Neutrophil (primary cell): ENCODE results near the gene PER2.

Experiments used
- H3K27ac ChIP-seq: fragments of 200-600 bp; sonication (generic); 2 replicates; pipeline ENCODE4 v1.5.1; 2016; ENCODE audit warnings: mild to moderate bottlenecking, moderate library complexity
- H3K27me3 ChIP-seq: fragments of 200-600 bp; sonication (generic); 2 replicates; pipeline ENCODE4 v1.6.0; 2016; ENCODE audit warnings: mild to moderate bottlenecking
- H3K36me3 ChIP-seq: fragments of 200-600 bp; sonication (generic); 2 replicates; pipeline ENCODE4 v1.5.1; 2017
- H3K4me1 ChIP-seq, 2 experiments: fragments of 200-600 bp in 1 of 2; sonication (generic) in 1 of 2; 1 replicate in 1 of 2; 2 replicates in 1 of 2; pipeline versions ENCODE4 v1.5.1 to v1.6.1; 2013 to 2016; ENCODE audit warnings: low read depth in 1 of 2, low read length in 1 of 2, mild to moderate bottlenecking in 1 of 2, moderate library complexity in 1 of 2; ENCODE audit not compliant: control insufficient read depth in 1 of 2, insufficient read depth in 1 of 2
- H3K4me3 ChIP-seq, 2 experiments: fragments of 200-600 bp in 1 of 2; sonication (generic) in 1 of 2; 1 replicate in 1 of 2; 2 replicates in 1 of 2; pipeline ENCODE4 v1.5.1; 2013 to 2016; ENCODE audit warnings: low read depth in 1 of 2, low read length in 1 of 2, mild to moderate bottlenecking in 1 of 2, moderate library complexity in 1 of 2
- H3K9me3 ChIP-seq: fragments of 200-600 bp; sonication (generic); 2 replicates; pipeline ENCODE4 v1.5.1; 2016
- TF ChIP-seq, protein P1 (sequence below): fragments of 200-600 bp; sonication (generic); IDR thresholded peaks from 2 replicates; pipeline ENCODE4 v1.5.1; 2016; ENCODE audit warnings: antibody characterized with exemption

PER2 gene

DNA sequence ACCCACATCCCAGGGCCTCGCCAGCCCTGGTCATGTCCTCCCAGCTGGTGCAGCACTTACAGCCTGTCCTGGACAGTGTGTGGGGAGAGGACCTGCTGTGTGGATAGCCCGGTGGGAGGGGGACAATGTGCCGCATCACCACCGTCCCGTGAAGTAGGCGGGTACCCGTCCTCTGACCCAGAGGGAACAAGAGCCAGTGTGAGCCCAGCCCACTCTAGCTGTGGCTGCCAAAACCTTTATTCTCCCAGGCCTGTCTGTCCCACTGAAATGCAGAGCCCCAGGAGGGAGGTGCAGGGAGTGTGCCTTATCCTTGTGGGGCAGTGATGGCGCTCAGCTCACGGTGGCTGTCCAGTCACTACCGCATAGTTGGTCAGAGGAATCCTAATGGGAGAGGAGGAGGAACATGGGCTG, 33.6 kb upstream of the PER2 start:
- H3K4me1 ChIP-seq, result peaks cover 11 to 12% of the 10 kb centered on the region in 2 experiments
- no peaks in the 10 kb centered on the region for H3K36me3 ChIP-seq
- TF ChIP-seq, protein P1, sequence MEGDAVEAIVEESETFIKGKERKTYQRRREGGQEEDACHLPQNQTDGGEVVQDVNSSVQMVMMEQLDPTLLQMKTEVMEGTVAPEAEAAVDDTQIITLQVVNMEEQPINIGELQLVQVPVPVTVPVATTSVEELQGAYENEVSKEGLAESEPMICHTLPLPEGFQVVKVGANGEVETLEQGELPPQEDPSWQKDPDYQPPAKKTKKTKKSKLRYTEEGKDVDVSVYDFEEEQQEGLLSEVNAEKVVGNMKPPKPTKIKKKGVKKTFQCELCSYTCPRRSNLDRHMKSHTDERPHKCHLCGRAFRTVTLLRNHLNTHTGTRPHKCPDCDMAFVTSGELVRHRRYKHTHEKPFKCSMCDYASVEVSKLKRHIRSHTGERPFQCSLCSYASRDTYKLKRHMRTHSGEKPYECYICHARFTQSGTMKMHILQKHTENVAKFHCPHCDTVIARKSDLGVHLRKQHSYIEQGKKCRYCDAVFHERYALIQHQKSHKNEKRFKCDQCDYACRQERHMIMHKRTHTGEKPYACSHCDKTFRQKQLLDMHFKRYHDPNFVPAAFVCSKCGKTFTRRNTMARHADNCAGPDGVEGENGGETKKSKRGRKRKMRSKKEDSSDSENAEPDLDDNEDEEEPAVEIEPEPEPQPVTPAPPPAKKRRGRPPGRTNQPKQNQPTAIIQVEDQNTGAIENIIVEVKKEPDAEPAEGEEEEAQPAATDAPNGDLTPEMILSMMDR, result no peak
- no peak overlapping the region for H3K4me3 ChIP-seq
- no peak overlapping the region for H3K27ac ChIP-seq
- H3K9me3 ChIP-seq, result no peaks in the 10 kb centered on the region
- H3K27me3 ChIP-seq, result peaks cover 50% of the 10 kb centered on the region

DNA sequence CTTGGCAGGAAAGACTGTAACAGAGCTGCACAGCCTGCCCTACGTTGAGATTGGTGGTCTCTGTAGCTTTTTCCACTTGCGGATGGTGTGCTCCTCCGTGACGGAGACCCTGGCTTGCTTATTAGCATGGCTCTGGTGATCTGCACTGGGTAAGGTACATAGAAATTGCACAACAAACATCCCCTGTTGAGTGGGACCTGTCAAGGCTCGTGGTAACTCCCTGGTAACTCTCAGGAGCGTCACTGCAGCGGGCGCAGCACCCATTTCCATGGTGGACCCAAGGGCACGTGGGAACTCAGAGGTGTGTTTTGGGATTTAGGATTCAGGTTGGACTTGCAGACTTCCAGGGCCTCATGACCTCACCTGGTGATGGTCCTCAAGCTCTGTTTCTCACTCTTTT, 33.1 kb upstream of the PER2 start:
- Histone ChIP-seq H3K4me3 (peak overlapping the region in 1 of 2 experiments; percentile 63), H3K27ac (no peak overlapping the region), H3K27me3 (peaks cover 56% of the 10 kb centered on the region), H3K4me1 (peaks cover 11 to 12% of the 10 kb centered on the region in 2 experiments), H3K9me3 (no peaks in the 10 kb centered on the region), H3K36me3 (no peaks in the 10 kb centered on the region)
- TF ChIP-seq, protein P1, result no peak

DNA sequence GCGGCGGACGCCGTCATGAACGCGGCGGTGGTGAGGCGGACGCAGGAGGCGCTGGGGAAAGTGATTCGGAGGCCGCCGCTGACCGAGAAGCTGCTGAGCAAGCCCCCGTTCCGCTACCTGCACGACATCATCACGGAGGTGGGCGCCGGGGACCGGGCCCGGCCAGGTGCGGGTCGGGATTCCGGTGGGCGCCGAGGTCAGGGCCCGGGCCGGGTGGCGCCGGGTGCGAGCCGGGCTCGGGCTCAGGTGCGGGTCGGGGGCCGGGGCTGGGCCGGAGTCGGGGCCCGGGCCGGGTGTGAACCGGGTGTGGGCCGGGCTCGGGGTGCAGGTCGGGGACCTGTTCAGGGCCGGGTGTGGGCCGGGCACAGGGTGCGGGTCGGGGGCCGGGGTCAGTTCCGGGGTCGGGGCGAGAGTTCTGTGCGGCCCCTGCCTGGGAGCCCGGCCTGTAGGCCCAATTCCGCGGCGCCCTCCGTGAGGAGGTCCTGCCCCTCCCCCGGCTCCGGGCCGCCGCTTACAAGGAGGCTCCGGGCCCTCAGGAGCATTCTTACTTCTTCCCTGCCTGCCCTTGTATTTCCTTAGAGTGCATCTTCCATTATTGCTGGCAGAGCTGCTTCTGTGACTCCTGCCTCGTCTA, 32.4 kb upstream of the PER2 start:
- TF ChIP-seq, protein P1, result no peak
- no peaks in the 10 kb centered on the region for H3K9me3 ChIP-seq

DNA sequence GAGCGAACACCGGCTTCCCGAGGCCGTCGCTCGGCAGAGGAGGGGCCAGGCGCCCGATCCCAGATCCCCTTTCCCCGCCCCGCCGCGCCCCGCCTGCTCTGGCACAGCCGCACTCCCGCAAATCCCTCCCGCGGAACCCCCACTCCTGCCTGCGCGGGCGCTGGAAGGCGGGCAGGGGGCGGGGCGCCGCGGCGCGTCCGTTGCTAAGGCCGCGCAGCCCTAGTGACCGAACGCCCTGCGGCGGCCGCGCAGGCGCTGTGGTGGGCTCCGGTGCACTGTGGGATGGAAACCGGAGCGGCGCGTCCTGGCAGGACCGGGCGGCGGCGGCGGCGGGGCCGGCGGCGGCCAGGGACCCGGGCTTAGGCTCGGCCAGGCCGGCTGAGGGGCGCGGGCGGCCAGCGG, 31.8 kb upstream of the PER2 start, which contains the start of gene TRAF3IP1:
TSS of gene TRAF3IP1 (plus strand) at position 273 of the 402 bp plus-strand sequence. CDS start 145 bp downstream, outside the sequence.
- H3K27me3 ChIP-seq, result peaks cover 61% of the 10 kb centered on the region
- H3K27ac ChIP-seq, result peak within 1 kb of the TSS; percentile 10
- peaks cover 11 to 12% of the 10 kb centered on the region in 2 experiments for H3K4me1 ChIP-seq
- peak within 1 kb of the TSS; percentile 63 to 67 for H3K4me3 ChIP-seq
- no peaks in the 10 kb centered on the region for H3K9me3 ChIP-seq
- no peaks in the 10 kb centered on the region for H3K36me3 ChIP-seq
- TF ChIP-seq, protein P1, result peak; percentile 27

More for the DNA sequence above, 32.4 kb upstream of the PER2 start:
- no peaks in the 10 kb centered on the region for H3K36me3 ChIP-seq
- peaks cover 61% of the 10 kb centered on the region for H3K27me3 ChIP-seq
- H3K4me3 ChIP-seq, result peak overlapping the region; percentile 63 to 67
- no peak overlapping the region for H3K27ac ChIP-seq
- peaks cover 11 to 12% of the 10 kb centered on the region in 2 experiments for H3K4me1 ChIP-seq

DNA sequence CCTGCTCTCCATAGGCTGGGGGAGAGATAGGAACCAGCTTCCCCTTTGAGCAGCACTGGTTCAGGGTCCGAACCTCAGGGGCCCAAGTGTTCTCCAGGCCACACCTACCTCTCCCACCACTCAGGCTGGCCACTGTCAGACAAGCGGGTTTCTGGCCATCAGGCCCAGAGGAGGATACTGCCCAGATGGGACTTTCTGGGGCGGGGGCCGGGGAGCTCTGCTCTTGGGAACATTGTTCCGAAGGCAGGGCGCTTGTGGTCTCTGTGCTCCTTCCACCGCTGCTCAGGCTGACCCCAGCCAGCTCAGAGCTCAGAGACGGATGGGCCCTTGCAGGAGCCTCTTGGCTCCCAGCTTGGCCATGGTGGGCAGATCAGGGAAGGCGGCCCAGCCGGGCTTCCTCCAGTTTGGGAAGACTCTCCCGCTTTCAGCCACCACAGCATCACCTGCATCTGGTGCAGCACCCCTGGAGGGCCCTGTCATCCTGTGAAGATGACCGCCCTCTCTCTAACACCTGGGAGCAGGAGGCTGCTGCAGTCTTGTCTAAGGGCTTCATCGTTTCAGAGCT, 26.7 kb upstream of the PER2 start:
- Histone ChIP-seq H3K27me3 (peaks cover 45% of the 10 kb centered on the region), H3K9me3 (no peaks in the 10 kb centered on the region), H3K36me3 (no peaks in the 10 kb centered on the region), H3K4me3 (no peak overlapping the region), H3K27ac (no peak overlapping the region), H3K4me1 (peaks cover 5% of the 10 kb centered on the region in 2 experiments)
- TF ChIP-seq, protein P1, result no peak
